ENCODE data around the gene RRP15. TPM values are rescaled to one million over a fixed set of nuclear protein-coding genes. Genes with fewer than 3 reads are reported as not detected.

Gene RRP15
- total RNA-seq, 1 experiment from 2014 or later: 36.0 TPM

- DNase-seq (ENCODE audit: low spot score) (peak; percentile 58), ATAC-seq (peak; percentile 60)
- ChIA-PET POLR2A (no interaction called here), CTCF (interaction anchor here (0.7 to 3.6 kb wide), 4 partner anchors 17 to 94 kb away, joined by 3 to 17 read pairs (median 4); no protein-coding TSS in a partner anchor)
- H3K27ac Mint-ChIP-seq: no peak overlapping the region
- peaks cover 26% of the 10 kb centered on the region for H3K4me1 Mint-ChIP-seq
- peaks cover 15% of the 10 kb centered on the region for H3K27me3 Mint-ChIP-seq (ENCODE audit: low read depth)
- no peaks in the 10 kb centered on the region for H3K36me3 Mint-ChIP-seq
- H3K4me3 Mint-ChIP-seq: no peak overlapping the region
- H3K9me3 Mint-ChIP-seq: no peaks in the 10 kb centered on the region
- TF ChIP-seq HMGXB4 (CRISPR knock-in tag; IDR thresholded peaks at IDR 0.05) (peak; percentile 77), FOXK1 (CRISPR knock-in tag; IDR thresholded peaks at IDR 0.05) (peak; percentile 25; the same call in 1 of the 2 replicates), NR3C1 (CRISPR knock-in tag; conservative IDR thresholded peaks at IDR 0.05; ENCODE audit: low read depth) (no peak), E2F4 (CRISPR knock-in tag; IDR thresholded peaks at IDR 0.05; ENCODE audit: borderline replicate concordance, low read depth) (no peak), RELA (CRISPR knock-in tag; IDR thresholded peaks at IDR 0.05; ENCODE audit: borderline replicate concordance) (no peak), RORB (CRISPR knock-in tag; IDR thresholded peaks at IDR 0.05) (no peak), MLX (CRISPR knock-in tag; IDR thresholded peaks at IDR 0.05) (no peak), ZBTB21 (CRISPR knock-in tag; IDR thresholded peaks at IDR 0.05; ENCODE audit: borderline replicate concordance) (no peak), ELF4 (CRISPR knock-in tag; IDR thresholded peaks at IDR 0.05; ENCODE audit: low read depth) (no peak), OVOL2 (CRISPR knock-in tag; IDR thresholded peaks at IDR 0.05; ENCODE audit: borderline replicate concordance) (no peak), ZNF423 (CRISPR knock-in tag; IDR thresholded peaks at IDR 0.05) (peak; percentile 55; the same call in 1 of the 2 replicates), ZNF121 (CRISPR knock-in tag; IDR thresholded peaks at IDR 0.05) (no peak), ZMAT4 (CRISPR knock-in tag; IDR thresholded peaks at IDR 0.05) (no peak), TP53 (CRISPR knock-in tag; IDR thresholded peaks at IDR 0.05) (no peak), ZSCAN18 (CRISPR knock-in tag; IDR thresholded peaks at IDR 0.05) (no peak), ZNF263 (CRISPR knock-in tag; IDR thresholded peaks at IDR 0.05; ENCODE audit: low read depth) (peak; percentile 25; the same call in 1 of the 2 replicates), TCF7 (CRISPR knock-in tag; IDR thresholded peaks at IDR 0.05; ENCODE audit: low read depth) (no peak), USF2 (CRISPR knock-in tag; IDR thresholded peaks at IDR 0.05) (0 out of 2 replicates have a peak, but pooled peaks have one; percentile 4), ZNF416 (CRISPR knock-in tag; IDR thresholded peaks at IDR 0.05) (no peak), ZNF671 (CRISPR knock-in tag; IDR thresholded peaks at IDR 0.05) (no peak), TEAD1 (CRISPR knock-in tag; IDR thresholded peaks at IDR 0.05) (no peak), NFATC4 (CRISPR knock-in tag; IDR thresholded peaks at IDR 0.05) (no peak), MAX (CRISPR knock-in tag; IDR thresholded peaks at IDR 0.05) (no peak), ESRRA (CRISPR knock-in tag; IDR thresholded peaks at IDR 0.05; ENCODE audit: borderline replicate concordance) (no peak), ZBTB43 (CRISPR knock-in tag; IDR thresholded peaks at IDR 0.05) (peak; percentile 90; the same call in 1 of the 2 replicates)
Observed at GRCh38 chr1:218345673-218346390, 60.7 kb downstream of the RRP15 start.

Measured in WTC11 (cell line).